HepG2 (cell line): ENCODE measurements around the gene CSNK2B. TPM values are rescaled to one million over a fixed set of nuclear protein-coding genes. Genes with fewer than 3 reads are reported as not detected.

Source experiments
- GABPA ChIP-seq, 2 experiments: IDR thresholded peaks; 2 replicates each; pipeline ENCODE4 v1.6.1; 2011 to 2016; ENCODE audit warnings: low read depth in 2 of 2, low read length in 1 of 2, missing biosample characterization in 1 of 2, missing genetic modification characterization in 1 of 2
- GATAD2A ChIP-seq: IDR thresholded peaks from 2 replicates; pipeline ENCODE4 v1.6.1; 2016
- MLLT10 ChIP-seq: sonication (generic); formaldehyde crosslinking; IDR thresholded peaks from 2 replicates; pipeline ENCODE4 v1.4.0; 2020; ENCODE audit warnings: missing genetic modification reagents
- PHF21A ChIP-seq: sonication (generic); formaldehyde crosslinking; IDR thresholded peaks from 2 replicates; pipeline ENCODE4 v1.5.0; 2020; ENCODE audit warnings: mild to moderate bottlenecking, missing genetic modification reagents
- REXO4 ChIP-seq: sonication (generic); formaldehyde crosslinking; IDR thresholded peaks from 2 replicates; pipeline ENCODE4 v1.8.0; 2022; ENCODE audit warnings: missing genetic modification reagents, mild to moderate bottlenecking, borderline replicate concordance
- ZNF274 ChIP-seq: sonication (generic); formaldehyde crosslinking; IDR thresholded peaks from 2 replicates; pipeline ENCODE4 v1.5.1; 2020; ENCODE audit warnings: mild to moderate bottlenecking, missing genetic modification reagents
- ZNF501 ChIP-seq: sonication (generic); formaldehyde crosslinking; IDR thresholded peaks from 2 replicates; pipeline ENCODE4 v1.5.1; 2020; ENCODE audit warnings: mild to moderate bottlenecking, moderate library complexity, missing genetic modification reagents
- ZNF543 ChIP-seq: sonication (generic); formaldehyde crosslinking; IDR thresholded peaks from 2 replicates; pipeline ENCODE4 v1.4.0; 2020; ENCODE audit warnings: mild to moderate bottlenecking, missing genetic modification reagents
- ZNF709 ChIP-seq: sonication (generic); formaldehyde crosslinking; IDR thresholded peaks from 2 replicates; pipeline ENCODE4 v1.5.0; 2020; ENCODE audit warnings: mild to moderate bottlenecking, missing genetic modification reagents
- ZZZ3 ChIP-seq: sonication (generic); formaldehyde crosslinking; IDR thresholded peaks from 2 replicates; pipeline ENCODE4 v1.4.0; 2020; ENCODE audit warnings: missing genetic modification reagents, mild to moderate bottlenecking, borderline replicate concordance
- polyA plus RNA-seq, 8 experiments: library from polyadenylated mRNA; depleted of rRNA in 3 of 8; stranded (reverse) in 7 of 8; unstranded in 1 of 8; fragments of >200 nt; fragmentation: Illumina TruSeq in 4 of 8; extraction: Trizol in 4 of 8; gene quantifications; 2 replicates each; pipeline versions ENCODE4 v1.2.1 to v1.2.3, GENCODE V29; 2011 to 2016; ENCODE audit warnings: low read depth in 4 of 8, missing spikeins in 1 of 8, mixed read lengths in 1 of 8; ENCODE audit not compliant: insufficient read depth in 1 of 8
- total RNA-seq, 5 experiments: library from RNA; depleted of rRNA; stranded (reverse); fragments of >200 nt; fragmentation: Illumina TruSeq; extraction: Trizol; gene quantifications; 2 replicates each; pipeline ENCODE4 v1.2.3, GENCODE V29; 2016; ENCODE audit warnings: low read depth in 1 of 5
- TF ChIP-seq, protein P1 (sequence below): sonication (generic); formaldehyde crosslinking; IDR thresholded peaks from 2 replicates; pipeline ENCODE4 v1.4.0; 2020; ENCODE audit warnings: missing genetic modification reagents, borderline replicate concordance
- TF ChIP-seq, protein P2 (sequence below): sonication (generic); formaldehyde crosslinking; IDR thresholded peaks from 2 replicates; pipeline ENCODE4 v1.4.0; 2020; ENCODE audit warnings: mild to moderate bottlenecking, low read depth, missing genetic modification reagents

CSNK2B gene
- total and polyA plus RNA-seq, 2 of the 13 experiments (the other 11 are each of a cell fraction or from before 2014, with no cell fraction given), result 111 to 296 TPM

DNA sequence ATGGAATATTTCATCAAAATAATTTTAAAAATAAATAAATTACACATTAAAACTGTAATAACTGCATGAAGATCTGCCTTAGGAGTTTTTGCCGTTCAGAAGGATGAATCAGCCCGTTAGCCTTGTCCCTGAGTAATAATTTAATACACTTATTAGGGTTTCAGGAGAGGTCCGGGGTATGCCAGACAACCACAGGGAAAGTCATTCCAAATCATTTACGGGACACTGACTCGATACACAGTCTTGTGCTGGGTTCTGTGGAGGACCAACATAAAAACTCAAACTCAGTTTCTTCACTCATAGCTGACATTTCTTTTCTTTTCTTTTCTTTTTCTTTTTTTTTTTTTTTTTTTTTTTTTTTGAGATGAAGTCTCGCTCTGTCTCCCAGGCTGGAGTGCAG, 40.1 kb downstream of the CSNK2B start (continued):
- TF ChIP-seq, protein P1, sequence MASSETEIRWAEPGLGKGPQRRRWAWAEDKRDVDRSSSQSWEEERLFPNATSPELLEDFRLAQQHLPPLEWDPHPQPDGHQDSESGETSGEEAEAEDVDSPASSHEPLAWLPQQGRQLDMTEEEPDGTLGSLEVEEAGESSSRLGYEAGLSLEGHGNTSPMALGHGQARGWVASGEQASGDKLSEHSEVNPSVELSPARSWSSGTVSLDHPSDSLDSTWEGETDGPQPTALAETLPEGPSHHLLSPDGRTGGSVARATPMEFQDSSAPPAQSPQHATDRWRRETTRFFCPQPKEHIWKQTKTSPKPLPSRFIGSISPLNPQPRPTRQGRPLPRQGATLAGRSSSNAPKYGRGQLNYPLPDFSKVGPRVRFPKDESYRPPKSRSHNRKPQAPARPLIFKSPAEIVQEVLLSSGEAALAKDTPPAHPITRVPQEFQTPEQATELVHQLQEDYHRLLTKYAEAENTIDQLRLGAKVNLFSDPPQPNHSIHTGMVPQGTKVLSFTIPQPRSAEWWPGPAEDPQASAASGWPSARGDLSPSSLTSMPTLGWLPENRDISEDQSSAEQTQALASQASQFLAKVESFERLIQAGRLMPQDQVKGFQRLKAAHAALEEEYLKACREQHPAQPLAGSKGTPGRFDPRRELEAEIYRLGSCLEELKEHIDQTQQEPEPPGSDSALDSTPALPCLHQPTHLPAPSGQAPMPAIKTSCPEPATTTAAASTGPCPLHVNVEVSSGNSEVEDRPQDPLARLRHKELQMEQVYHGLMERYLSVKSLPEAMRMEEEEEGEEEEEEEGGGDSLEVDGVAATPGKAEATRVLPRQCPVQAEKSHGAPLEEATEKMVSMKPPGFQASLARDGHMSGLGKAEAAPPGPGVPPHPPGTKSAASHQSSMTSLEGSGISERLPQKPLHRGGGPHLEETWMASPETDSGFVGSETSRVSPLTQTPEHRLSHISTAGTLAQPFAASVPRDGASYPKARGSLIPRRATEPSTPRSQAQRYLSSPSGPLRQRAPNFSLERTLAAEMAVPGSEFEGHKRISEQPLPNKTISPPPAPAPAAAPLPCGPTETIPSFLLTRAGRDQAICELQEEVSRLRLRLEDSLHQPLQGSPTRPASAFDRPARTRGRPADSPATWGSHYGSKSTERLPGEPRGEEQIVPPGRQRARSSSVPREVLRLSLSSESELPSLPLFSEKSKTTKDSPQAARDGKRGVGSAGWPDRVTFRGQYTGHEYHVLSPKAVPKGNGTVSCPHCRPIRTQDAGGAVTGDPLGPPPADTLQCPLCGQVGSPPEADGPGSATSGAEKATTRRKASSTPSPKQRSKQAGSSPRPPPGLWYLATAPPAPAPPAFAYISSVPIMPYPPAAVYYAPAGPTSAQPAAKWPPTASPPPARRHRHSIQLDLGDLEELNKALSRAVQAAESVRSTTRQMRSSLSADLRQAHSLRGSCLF, result no peak
- no peak for TF ChIP-seq GABPA (IDR thresholded peaks at IDR 0.05; ENCODE audit: low read depth, low read length)
- TF ChIP-seq GABPA (CRISPR knock-in tag; IDR thresholded peaks at IDR 0.05; ENCODE audit: low read depth), result no peak
- TF ChIP-seq ZNF274 (CRISPR knock-in tag), result no peak
- TF ChIP-seq, protein P2, sequence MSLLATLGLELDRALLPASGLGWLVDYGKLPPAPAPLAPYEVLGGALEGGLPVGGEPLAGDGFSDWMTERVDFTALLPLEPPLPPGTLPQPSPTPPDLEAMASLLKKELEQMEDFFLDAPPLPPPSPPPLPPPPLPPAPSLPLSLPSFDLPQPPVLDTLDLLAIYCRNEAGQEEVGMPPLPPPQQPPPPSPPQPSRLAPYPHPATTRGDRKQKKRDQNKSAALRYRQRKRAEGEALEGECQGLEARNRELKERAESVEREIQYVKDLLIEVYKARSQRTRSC (CRISPR knock-in tag), result no peak
- TF ChIP-seq REXO4 (CRISPR knock-in tag), result no peak
- TF ChIP-seq MLLT10 (CRISPR knock-in tag), result no peak
- TF ChIP-seq PHF21A (CRISPR knock-in tag), result no peak
- TF ChIP-seq GATAD2A (CRISPR knock-in tag), result no peak
- no peak for TF ChIP-seq ZNF709 (CRISPR knock-in tag)
- TF ChIP-seq ZZZ3, result no peak
- no peak for TF ChIP-seq ZNF501 (CRISPR knock-in tag)
- no peak for TF ChIP-seq ZNF543 (CRISPR knock-in tag)
